PC-3 (cell line): Measurements from ENCODE around the gene PCDH15.

ENCODE experiments used
- EZH2 ChIP-seq: fragments of 300-600 bp; sonication (generic); IDR thresholded peaks from one replicate; pipeline ENCODE4 v1.6.1; 2017; ENCODE audit warnings: antibody characterized with exemption, mild to moderate bottlenecking, low read length; ENCODE audit not compliant: unreplicated experiment
- EZH2phosphoT487 ChIP-seq: fragments of 300-600 bp; sonication (generic); IDR thresholded peaks from 2 replicates; pipeline ENCODE4 v1.6.1; 2018; ENCODE audit warnings: mild to moderate bottlenecking, antibody characterized with exemption, low read length, borderline replicate concordance
- TF ChIP-seq, protein P1 (sequence below): fragments of 300-600 bp; sonication (generic); conservative IDR thresholded peaks from 2 replicates; pipeline ENCODE4 v1.5.1; 2017; ENCODE audit warnings: antibody characterized with exemption, low read depth, mild to moderate bottlenecking, low read length

DNA sequence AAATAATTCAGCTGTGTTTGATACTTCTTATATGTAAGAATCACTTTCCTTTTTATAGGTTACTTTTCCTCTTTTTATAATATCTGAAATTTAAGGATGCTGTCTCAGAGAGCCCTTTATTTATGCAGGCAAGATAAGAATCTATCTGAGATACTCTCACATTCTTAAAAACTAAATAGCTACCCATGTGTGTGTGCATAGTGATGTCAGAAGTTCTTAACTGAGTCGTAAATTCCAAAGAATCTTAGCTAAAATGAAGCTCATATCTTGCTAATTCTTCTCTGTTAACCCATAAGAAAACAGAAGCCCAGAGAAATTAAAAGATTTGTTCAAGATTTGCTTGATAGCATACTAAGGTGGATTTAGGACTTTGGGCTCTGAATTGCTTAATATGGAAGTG lies 118.5 kb downstream of the PCDH15 start:
- TF ChIP-seq, protein P1, sequence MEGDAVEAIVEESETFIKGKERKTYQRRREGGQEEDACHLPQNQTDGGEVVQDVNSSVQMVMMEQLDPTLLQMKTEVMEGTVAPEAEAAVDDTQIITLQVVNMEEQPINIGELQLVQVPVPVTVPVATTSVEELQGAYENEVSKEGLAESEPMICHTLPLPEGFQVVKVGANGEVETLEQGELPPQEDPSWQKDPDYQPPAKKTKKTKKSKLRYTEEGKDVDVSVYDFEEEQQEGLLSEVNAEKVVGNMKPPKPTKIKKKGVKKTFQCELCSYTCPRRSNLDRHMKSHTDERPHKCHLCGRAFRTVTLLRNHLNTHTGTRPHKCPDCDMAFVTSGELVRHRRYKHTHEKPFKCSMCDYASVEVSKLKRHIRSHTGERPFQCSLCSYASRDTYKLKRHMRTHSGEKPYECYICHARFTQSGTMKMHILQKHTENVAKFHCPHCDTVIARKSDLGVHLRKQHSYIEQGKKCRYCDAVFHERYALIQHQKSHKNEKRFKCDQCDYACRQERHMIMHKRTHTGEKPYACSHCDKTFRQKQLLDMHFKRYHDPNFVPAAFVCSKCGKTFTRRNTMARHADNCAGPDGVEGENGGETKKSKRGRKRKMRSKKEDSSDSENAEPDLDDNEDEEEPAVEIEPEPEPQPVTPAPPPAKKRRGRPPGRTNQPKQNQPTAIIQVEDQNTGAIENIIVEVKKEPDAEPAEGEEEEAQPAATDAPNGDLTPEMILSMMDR: no peak
- no peak for TF ChIP-seq EZH2
- TF ChIP-seq EZH2phosphoT487: no peak
